ENCODE measurements around the gene CASTOR1.

DNA sequence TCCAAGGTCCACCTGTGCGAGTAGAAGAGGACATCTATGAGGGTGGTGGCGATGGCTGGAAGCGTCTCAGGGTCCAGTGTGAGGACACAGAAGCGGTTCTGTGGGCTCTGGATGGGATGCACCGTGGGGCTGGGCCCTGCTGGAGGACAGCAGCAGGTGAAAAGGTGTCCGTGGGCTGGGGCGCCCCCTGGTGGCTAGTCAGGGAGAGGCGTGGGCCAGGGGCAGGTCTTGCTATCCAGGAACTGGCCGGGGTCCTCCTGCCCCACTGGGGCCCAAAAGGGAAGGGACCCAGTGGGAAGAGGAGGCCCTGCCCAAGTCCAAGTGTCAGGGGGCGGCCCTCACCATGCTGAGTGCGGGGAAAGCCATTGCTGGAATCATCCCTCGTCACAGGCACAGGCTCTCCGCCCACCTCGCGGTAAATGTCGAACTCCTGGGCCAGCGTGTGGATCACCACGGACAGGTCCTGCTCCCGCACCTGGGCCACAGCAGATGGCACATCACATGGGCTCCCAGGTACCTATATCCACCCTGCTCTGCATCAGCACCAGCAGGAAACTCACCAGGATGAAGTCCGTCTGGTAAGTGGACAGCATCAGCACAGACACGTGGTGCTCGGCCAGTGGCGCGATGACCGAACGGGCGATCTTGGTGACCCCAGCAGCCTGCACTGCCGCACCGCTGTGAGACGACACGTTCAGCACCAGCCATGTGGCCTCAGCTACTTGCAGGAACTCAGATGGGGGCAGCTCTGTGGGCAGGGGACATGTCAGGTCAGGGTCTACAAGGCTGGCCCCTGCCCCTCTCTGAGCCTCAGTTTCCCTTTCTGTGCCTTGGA, 2.3 kb downstream of the CASTOR1 start:
- TF ChIP-seq, protein P1, sequence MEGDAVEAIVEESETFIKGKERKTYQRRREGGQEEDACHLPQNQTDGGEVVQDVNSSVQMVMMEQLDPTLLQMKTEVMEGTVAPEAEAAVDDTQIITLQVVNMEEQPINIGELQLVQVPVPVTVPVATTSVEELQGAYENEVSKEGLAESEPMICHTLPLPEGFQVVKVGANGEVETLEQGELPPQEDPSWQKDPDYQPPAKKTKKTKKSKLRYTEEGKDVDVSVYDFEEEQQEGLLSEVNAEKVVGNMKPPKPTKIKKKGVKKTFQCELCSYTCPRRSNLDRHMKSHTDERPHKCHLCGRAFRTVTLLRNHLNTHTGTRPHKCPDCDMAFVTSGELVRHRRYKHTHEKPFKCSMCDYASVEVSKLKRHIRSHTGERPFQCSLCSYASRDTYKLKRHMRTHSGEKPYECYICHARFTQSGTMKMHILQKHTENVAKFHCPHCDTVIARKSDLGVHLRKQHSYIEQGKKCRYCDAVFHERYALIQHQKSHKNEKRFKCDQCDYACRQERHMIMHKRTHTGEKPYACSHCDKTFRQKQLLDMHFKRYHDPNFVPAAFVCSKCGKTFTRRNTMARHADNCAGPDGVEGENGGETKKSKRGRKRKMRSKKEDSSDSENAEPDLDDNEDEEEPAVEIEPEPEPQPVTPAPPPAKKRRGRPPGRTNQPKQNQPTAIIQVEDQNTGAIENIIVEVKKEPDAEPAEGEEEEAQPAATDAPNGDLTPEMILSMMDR (conservative IDR thresholded peaks at IDR 0.05; ENCODE audit: low read length) = peak; percentile 83
- no peak for TF ChIP-seq EZH2phosphoT487 (IDR thresholded peaks at IDR 0.05; ENCODE audit: borderline replicate concordance)

Measured in Loucy (cell line).